Measurements from ENCODE around the gene SHB. TPM values are rescaled to one million over a fixed set of nuclear protein-coding genes. Genes with fewer than 3 reads are reported as not detected.
"Not testable (repeated sequence)": the region's sequence is repeated elsewhere in the genome, so short reads cannot be mapped to it uniquely, and the experiment has no call there.

SHB gene
- total RNA-seq, 1 experiment from 2014 or later: 28.7 TPM

GRCh38 chr9:37892063-37892462 is 177.0 kb downstream of the SHB start:
- peaks cover 12% of the 10 kb centered on the region for H3K79me2 ChIP-seq (ENCODE audit: insufficient read depth, low read length)
- DNase-seq (ENCODE audit: low read depth, low spot score) (no peak), ATAC-seq (no peak)
- no peak overlapping the region for H3K4me3 ChIP-seq (replicated peaks in 1 of 2; ENCODE audit: low read depth in 1 of 2, low read length in 2 of 2)
- no peak overlapping the region for H3K4me2 ChIP-seq (ENCODE audit: low read length)
- no peaks in the 10 kb centered on the region for H3K27me3 ChIP-seq (ENCODE audit: insufficient read depth, low read length)
- no TSS peak for BruUV-seq (replicated peaks)
- no peak overlapping the region for H3K27ac ChIP-seq (ENCODE audit: low read depth, low read length)
- H3K9ac ChIP-seq (ENCODE audit: low read length): no peak overlapping the region
- CTCF ChIA-PET: no interaction called here
- H3K9me2 ChIP-seq (ENCODE audit: insufficient read depth): no peaks in the 10 kb centered on the region
- intact Hi-C loops (cut with micrococcal nuclease): no loop called here
- TF ChIP-seq EGR1 (IDR thresholded peaks at IDR 0.05; ENCODE audit: low read depth): no peak
- no peak for TF ChIP-seq REST (IDR thresholded peaks at IDR 0.05; ENCODE audit: low read depth)
- TF ChIP-seq SP1 (IDR thresholded peaks at IDR 0.05; ENCODE audit: low read depth): no peak
- no peak for TF ChIP-seq ATF3 (IDR thresholded peaks at IDR 0.05)
- no peak for TF ChIP-seq CBX3 (IDR thresholded peaks at IDR 0.05; ENCODE audit: low read depth)
- no peak for TF ChIP-seq POLR2A (IDR thresholded peaks at IDR 0.05; ENCODE audit: borderline replicate concordance, extremely low read depth, insufficient read depth, insufficient read length)
- no peak for TF ChIP-seq RAD21 (IDR thresholded peaks at IDR 0.05; ENCODE audit: low read depth)
- TF ChIP-seq ZBTB33 (IDR thresholded peaks at IDR 0.05; ENCODE audit: extremely low read depth, insufficient replicate concordance, low read length): no peak
- TF ChIP-seq POLR2AphosphoS5 (IDR thresholded peaks at IDR 0.05; ENCODE audit: low read depth, low read length): no peak
- TF ChIP-seq ZFX (IDR thresholded peaks at IDR 0.05): no peak
- no peak for TF ChIP-seq MAX (IDR thresholded peaks at IDR 0.05)
- TF ChIP-seq CTCF (IDR thresholded peaks at IDR 0.05 in 2 of 3, conservative IDR thresholded peaks at IDR 0.05 in 1 of 3; ENCODE audit: borderline replicate concordance in 1 of 3, insufficient read depth in 1 of 3, low read depth in 2 of 3, low read length in 2 of 3): no peak
- no peak for TF ChIP-seq TCF7L2 (IDR thresholded peaks at IDR 0.05; ENCODE audit: borderline replicate concordance, extremely low read depth, insufficient read depth, insufficient read length)
- TF ChIP-seq JUND (IDR thresholded peaks at IDR 0.05): no peak
- POLR2A ChIA-PET: no interaction called here
- no peaks in the 10 kb centered on the region for H4K20me1 ChIP-seq (ENCODE audit: insufficient read depth)
- H2AFZ ChIP-seq (ENCODE audit: low read depth, low read length, poor library complexity, severe bottlenecking): no peak overlapping the region
- H3K36me3 ChIP-seq (ENCODE audit: control insufficient read depth in 1 of 2, insufficient read depth in 2 of 2, low read length in 2 of 2): peaks cover 13 to 23% of the 10 kb centered on the region in 2 experiments
- no peaks in the 10 kb centered on the region for H3K4me1 ChIP-seq (ENCODE audit: control insufficient read depth in 1 of 2, insufficient read depth in 2 of 2, low read length in 2 of 2)
- RAD21 ChIA-PET (ENCODE audit: low non-redundant PET in 1 of 2, low total read pairs in 2 of 2, uncharacterized antibody in 2 of 2, unreplicated experiment in 2 of 2): no interaction called here
- H3K9me3 ChIP-seq (ENCODE audit: control insufficient read depth in 1 of 2, insufficient read depth in 1 of 2, low read depth in 1 of 2, low read length in 2 of 2): no peaks in the 10 kb centered on the region

GRCh38 chr9:37891042-37891441 is 178.0 kb downstream of the SHB start:
- H3K4me3 ChIP-seq (replicated peaks in 1 of 2; ENCODE audit: low read depth in 1 of 2, low read length in 2 of 2); H3K27me3 ChIP-seq (ENCODE audit: insufficient read depth, low read length); H3K4me1 ChIP-seq (ENCODE audit: control insufficient read depth in 1 of 2, insufficient read depth in 2 of 2, low read length in 2 of 2); H3K9me3 ChIP-seq (ENCODE audit: control insufficient read depth in 1 of 2, insufficient read depth in 1 of 2, low read depth in 1 of 2, low read length in 2 of 2); DNase-seq (ENCODE audit: low read depth, low spot score); intact Hi-C loops (cut with micrococcal nuclease); H3K9ac ChIP-seq (ENCODE audit: low read length); H3K4me2 ChIP-seq (ENCODE audit: low read length); POLR2A ChIA-PET; CTCF ChIA-PET; H3K9me2 ChIP-seq (ENCODE audit: insufficient read depth); H4K20me1 ChIP-seq (ENCODE audit: insufficient read depth); H3K27ac ChIP-seq (ENCODE audit: low read depth, low read length); ATAC-seq; RAD21 ChIA-PET (ENCODE audit: low non-redundant PET in 1 of 2, low total read pairs in 2 of 2, uncharacterized antibody in 2 of 2, unreplicated experiment in 2 of 2); H3K79me2 ChIP-seq (ENCODE audit: insufficient read depth, low read length); BruUV-seq (replicated peaks); H2AFZ ChIP-seq (ENCODE audit: low read depth, low read length, poor library complexity, severe bottlenecking): not testable (repeated sequence)
- H3K36me3 ChIP-seq (ENCODE audit: control insufficient read depth in 1 of 2, insufficient read depth in 2 of 2, low read length in 2 of 2): peaks cover 13 to 17% of the 10 kb centered on the region in 2 experiments
